ENCODE data around the gene ATP1A4. TPM values are rescaled to one million over a fixed set of nuclear protein-coding genes. Genes with fewer than 3 reads are reported as not detected.

The ATP1A4 gene
- total and polyA plus RNA-seq, 10 of the 15 experiments (the other 5 are each of a cell fraction or from before 2014, with no cell fraction given), result 0.31 to 1.0 (median 0.54) TPM

GRCh38 chr1:160224606-160225005 lies 73.2 kb downstream of the ATP1A4 start (continued):
- TF ChIP-seq TCF3 (IDR thresholded peaks at IDR 0.05; ENCODE audit: borderline replicate concordance, insufficient read depth, low read depth, low read length), result no peak
- no peak for TF ChIP-seq POLR2A (IDR thresholded peaks at IDR 0.05; ENCODE audit: low read depth, low read length)

DNA sequence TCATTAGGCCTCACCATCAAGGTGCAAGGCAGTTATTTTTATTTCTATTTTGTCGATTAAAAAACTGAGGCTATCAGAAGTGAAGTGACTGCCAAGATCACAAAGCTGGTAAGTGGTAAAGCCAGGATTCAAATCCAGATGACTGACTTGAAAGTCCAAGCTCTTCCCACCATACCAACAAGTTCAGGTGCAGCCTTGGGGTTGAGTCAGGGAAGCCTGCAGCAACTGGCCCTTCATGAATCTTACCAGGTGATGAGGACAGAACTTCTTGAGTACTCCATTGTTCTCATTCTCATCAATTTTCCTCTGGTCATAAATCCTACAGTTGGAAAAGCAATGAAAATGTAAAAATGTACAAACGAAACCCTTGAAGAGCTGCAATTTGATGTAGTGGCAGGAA lies 73.9 kb downstream of the ATP1A4 start:
- FAIRE-seq, result no peak
- WGBS (ENCODE audit: insufficient coverage, insufficient replicate concordance, low lambda C conversion rate, missing lambda C conversion rate), result 93% methylated on average over 2 of the region's 2 CpGs

More for the DNA sequence above, 73.9 kb downstream of the ATP1A4 start:
- ChIA-PET POLR2A (interaction anchor here (0.6 kb wide), 1 partner anchor 22 kb away, joined by 4 read pairs; no protein-coding TSS in a partner anchor), SMC1A (ENCODE audit: uncharacterized antibody, unreplicated experiment) (interaction anchor here (0.8 to 3.3 kb wide), 10 partner anchors 14 to 77 kb away, joined by 3 to 17 read pairs (median 4); no protein-coding TSS in a partner anchor), RAD21 (ENCODE audit: unreplicated experiment) (interaction anchor here (2.0 kb wide), 1 partner anchor 27 kb away, joined by 5 read pairs; no protein-coding TSS in a partner anchor), CTCF (interaction anchor here (2.1 to 6.3 kb wide), 2 partner anchors 25 to 151 kb away, joined by 6 to 40 read pairs; no protein-coding TSS in a partner anchor)
- intact Hi-C loops (cut with micrococcal nuclease; ENCODE audit: unreplicated experiment) (no loop called here), in situ Hi-C loops (cut with MboI) (no loop called here)
- Histone ChIP-seq H3K4me1 (ENCODE audit: control insufficient read depth, insufficient read depth, low read length) (no peaks in the 10 kb centered on the region; the same call in 1 of the 2 replicates), H3K9me3 (replicated peaks; ENCODE audit: control insufficient read depth, insufficient read depth, low read length) (no peaks in the 10 kb centered on the region), H3K4me2 (ENCODE audit: control insufficient read depth, insufficient read depth) (no peak overlapping the region), H3K27ac (ENCODE audit: control insufficient read depth, insufficient read depth) (no peak overlapping the region), H2AFZ (ENCODE audit: control insufficient read depth, low read depth, low read length) (no peak overlapping the region), H3K9ac (ENCODE audit: control insufficient read depth, insufficient read depth, low read length) (no peak overlapping the region), H3K27me3 (replicated peaks in 1 of 2; ENCODE audit: control insufficient read depth in 2 of 2, insufficient read depth in 2 of 2, low read length in 1 of 2) (no peaks in the 10 kb centered on the region), H4K20me1 (ENCODE audit: control insufficient read depth, insufficient read depth) (no peaks in the 10 kb centered on the region), H3K79me2 (ENCODE audit: control insufficient read depth, insufficient read depth, low read length) (no peaks in the 10 kb centered on the region), H3K4me3 (no peak overlapping the region), H3K36me3 (ENCODE audit: control insufficient read depth in 2 of 2, insufficient read depth in 2 of 2, low read length in 1 of 2) (peaks cover 24 to 46% of the 10 kb centered on the region in 2 experiments)
- TF ChIP-seq NFIC (IDR thresholded peaks at IDR 0.05; ENCODE audit: low read depth, low read length), result no peak
- TF ChIP-seq, protein P1, sequence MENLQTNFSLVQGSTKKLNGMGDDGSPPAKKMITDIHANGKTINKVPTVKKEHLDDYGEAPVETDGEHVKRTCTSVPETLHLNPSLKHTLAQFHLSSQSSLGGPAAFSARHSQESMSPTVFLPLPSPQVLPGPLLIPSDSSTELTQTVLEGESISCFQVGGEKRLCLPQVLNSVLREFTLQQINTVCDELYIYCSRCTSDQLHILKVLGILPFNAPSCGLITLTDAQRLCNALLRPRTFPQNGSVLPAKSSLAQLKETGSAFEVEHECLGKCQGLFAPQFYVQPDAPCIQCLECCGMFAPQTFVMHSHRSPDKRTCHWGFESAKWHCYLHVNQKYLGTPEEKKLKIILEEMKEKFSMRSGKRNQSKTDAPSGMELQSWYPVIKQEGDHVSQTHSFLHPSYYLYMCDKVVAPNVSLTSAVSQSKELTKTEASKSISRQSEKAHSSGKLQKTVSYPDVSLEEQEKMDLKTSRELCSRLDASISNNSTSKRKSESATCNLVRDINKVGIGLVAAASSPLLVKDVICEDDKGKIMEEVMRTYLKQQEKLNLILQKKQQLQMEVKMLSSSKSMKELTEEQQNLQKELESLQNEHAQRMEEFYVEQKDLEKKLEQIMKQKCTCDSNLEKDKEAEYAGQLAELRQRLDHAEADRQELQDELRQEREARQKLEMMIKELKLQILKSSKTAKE (IDR thresholded peaks at IDR 0.05; ENCODE audit: low read depth, poor library complexity, severe bottlenecking), result no peak
- no peak for TF ChIP-seq SMARCA5 (IDR thresholded peaks at IDR 0.05)
- TF ChIP-seq GATAD2B (conservative IDR thresholded peaks at IDR 0.05; ENCODE audit: low read depth), result no peak
- TF ChIP-seq SMAD1 (IDR thresholded peaks at IDR 0.05; ENCODE audit: low read depth, partially characterized antibody), result no peak
- no peak for TF ChIP-seq RFX5 (IDR thresholded peaks at IDR 0.05; ENCODE audit: low read depth, low read length)
- TF ChIP-seq MYB (IDR thresholded peaks at IDR 0.05; ENCODE audit: borderline replicate concordance, low read depth, low read length), result no peak
- no peak for TF ChIP-seq SUZ12 (IDR thresholded peaks at IDR 0.05; ENCODE audit: unreplicated experiment)
- ATAC-seq (no peak), DNase-seq (ENCODE audit: low read depth, low spot score) (no peak)
- BruUV-seq (replicated peaks), result no TSS peak
